ENCODE measurements around the gene CELA3B. TPM values are rescaled to one million over a fixed set of nuclear protein-coding genes. Genes with fewer than 3 reads are reported as not detected.

CELA3B gene
- total and polyA plus RNA-seq, 2 of the 13 experiments (the other 11 are each of a cell fraction or from before 2014, with no cell fraction given), result 0.34 TPM; not detected in 1

DNA sequence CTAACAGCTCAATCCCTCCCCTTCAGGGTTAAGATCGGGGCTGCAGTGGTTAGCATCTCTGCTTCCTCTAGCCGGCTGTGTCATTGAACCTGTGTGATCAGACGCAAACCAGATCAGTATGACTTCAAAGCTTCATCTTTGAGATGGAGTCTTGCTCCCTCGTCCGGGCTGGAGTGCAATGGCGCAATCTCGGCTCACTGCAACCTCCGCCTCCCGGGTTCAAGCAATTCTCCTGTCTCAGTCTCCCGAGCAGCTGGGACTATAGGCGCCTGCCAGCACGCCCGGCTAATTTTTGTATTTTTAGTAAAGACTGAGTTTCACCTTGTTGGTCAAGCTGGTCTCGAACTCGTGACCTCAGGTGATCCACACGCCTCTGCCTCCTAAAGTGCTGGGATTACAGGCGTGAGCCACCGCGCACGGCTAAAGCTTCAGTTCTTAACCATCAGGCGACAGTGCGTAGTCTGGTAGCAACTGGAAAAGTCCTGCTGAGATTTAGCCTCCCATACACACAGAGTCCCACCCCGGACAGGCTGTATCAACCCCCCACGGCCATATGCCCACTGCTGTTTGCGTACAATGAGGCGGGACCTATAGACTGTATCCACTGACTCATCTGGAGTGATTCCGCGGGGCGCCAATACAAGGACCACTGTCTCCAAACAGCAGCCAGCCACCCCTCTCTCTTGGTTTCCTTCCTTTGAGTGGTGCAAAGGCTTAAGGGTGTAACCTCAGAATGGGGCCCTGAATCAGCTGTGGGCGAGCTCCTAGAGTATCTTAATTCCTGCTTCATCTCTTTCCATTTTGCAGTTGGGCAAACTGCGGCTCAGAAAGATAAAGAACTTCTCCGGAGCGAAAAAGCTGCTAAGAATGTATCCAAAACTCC lies 47.9 kb downstream of the CELA3B start (continued):
- no peak for TF ChIP-seq THAP7 (CRISPR knock-in tag; IDR thresholded peaks at IDR 0.05)
- TF ChIP-seq, protein P1, sequence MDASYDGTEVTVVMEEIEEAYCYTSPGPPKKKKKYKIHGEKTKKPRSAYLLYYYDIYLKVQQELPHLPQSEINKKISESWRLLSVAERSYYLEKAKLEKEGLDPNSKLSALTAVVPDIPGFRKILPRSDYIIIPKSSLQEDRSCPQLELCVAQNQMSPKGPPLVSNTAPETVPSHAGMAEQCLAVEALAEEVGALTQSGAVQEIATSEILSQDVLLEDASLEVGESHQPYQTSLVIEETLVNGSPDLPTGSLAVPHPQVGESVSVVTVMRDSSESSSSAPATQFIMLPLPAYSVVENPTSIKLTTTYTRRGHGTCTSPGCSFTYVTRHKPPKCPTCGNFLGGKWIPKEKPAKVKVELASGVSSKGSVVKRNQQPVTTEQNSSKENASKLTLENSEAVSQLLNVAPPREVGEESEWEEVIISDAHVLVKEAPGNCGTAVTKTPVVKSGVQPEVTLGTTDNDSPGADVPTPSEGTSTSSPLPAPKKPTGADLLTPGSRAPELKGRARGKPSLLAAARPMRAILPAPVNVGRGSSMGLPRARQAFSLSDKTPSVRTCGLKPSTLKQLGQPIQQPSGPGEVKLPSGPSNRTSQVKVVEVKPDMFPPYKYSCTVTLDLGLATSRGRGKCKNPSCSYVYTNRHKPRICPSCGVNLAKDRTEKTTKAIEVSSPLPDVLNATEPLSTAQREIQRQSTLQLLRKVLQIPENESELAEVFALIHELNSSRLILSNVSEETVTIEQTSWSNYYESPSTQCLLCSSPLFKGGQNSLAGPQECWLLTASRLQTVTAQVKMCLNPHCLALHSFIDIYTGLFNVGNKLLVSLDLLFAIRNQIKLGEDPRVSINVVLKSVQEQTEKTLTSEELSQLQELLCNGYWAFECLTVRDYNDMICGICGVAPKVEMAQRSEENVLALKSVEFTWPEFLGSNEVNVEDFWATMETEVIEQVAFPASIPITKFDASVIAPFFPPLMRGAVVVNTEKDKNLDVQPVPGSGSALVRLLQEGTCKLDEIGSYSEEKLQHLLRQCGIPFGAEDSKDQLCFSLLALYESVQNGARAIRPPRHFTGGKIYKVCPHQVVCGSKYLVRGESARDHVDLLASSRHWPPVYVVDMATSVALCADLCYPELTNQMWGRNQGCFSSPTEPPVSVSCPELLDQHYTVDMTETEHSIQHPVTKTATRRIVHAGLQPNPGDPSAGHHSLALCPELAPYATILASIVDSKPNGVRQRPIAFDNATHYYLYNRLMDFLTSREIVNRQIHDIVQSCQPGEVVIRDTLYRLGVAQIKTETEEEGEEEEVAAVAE (CRISPR knock-in tag; IDR thresholded peaks at IDR 0.05; ENCODE audit: borderline replicate concordance), result no peak
- no peak for TF ChIP-seq ATF4 (CRISPR knock-in tag; IDR thresholded peaks at IDR 0.05)
- TF ChIP-seq HMG20B (CRISPR knock-in tag; conservative IDR thresholded peaks at IDR 0.05), result no peak
- TF ChIP-seq ZBTB1 (CRISPR knock-in tag; IDR thresholded peaks at IDR 0.05; ENCODE audit: borderline replicate concordance), result no peak
- TF ChIP-seq NFKB2 (CRISPR knock-in tag; IDR thresholded peaks at IDR 0.05; ENCODE audit: borderline replicate concordance), result no peak
- TF ChIP-seq HDAC2 (CRISPR knock-in tag; IDR thresholded peaks at IDR 0.05), result peak; percentile 7; the same call in 1 of the 2 replicates
- no peak for TF ChIP-seq DNMT3B (CRISPR knock-in tag; conservative IDR thresholded peaks at IDR 0.05)
- no peak for TF ChIP-seq CREB1 (IDR thresholded peaks at IDR 0.05)
- TF ChIP-seq CREB1 (CRISPR knock-in tag; IDR thresholded peaks at IDR 0.05), result no peak
- TF ChIP-seq, protein P2, sequence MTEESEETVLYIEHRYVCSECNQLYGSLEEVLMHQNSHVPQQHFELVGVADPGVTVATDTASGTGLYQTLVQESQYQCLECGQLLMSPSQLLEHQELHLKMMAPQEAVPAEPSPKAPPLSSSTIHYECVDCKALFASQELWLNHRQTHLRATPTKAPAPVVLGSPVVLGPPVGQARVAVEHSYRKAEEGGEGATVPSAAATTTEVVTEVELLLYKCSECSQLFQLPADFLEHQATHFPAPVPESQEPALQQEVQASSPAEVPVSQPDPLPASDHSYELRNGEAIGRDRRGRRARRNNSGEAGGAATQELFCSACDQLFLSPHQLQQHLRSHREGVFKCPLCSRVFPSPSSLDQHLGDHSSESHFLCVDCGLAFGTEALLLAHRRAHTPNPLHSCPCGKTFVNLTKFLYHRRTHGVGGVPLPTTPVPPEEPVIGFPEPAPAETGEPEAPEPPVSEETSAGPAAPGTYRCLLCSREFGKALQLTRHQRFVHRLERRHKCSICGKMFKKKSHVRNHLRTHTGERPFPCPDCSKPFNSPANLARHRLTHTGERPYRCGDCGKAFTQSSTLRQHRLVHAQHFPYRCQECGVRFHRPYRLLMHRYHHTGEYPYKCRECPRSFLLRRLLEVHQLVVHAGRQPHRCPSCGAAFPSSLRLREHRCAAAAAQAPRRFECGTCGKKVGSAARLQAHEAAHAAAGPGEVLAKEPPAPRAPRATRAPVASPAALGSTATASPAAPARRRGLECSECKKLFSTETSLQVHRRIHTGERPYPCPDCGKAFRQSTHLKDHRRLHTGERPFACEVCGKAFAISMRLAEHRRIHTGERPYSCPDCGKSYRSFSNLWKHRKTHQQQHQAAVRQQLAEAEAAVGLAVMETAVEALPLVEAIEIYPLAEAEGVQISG (CRISPR knock-in tag; IDR thresholded peaks at IDR 0.05), result peak; percentile 75
- TF ChIP-seq ZNF232 (CRISPR knock-in tag; IDR thresholded peaks at IDR 0.05; ENCODE audit: borderline replicate concordance), result peak; percentile 77; the same call in 1 of the 2 replicates
- TF ChIP-seq ZNF432 (CRISPR knock-in tag; IDR thresholded peaks at IDR 0.05; ENCODE audit: borderline replicate concordance), result no peak
- TF ChIP-seq ZNF543 (CRISPR knock-in tag; IDR thresholded peaks at IDR 0.05), result no peak
- TF ChIP-seq, protein P3, sequence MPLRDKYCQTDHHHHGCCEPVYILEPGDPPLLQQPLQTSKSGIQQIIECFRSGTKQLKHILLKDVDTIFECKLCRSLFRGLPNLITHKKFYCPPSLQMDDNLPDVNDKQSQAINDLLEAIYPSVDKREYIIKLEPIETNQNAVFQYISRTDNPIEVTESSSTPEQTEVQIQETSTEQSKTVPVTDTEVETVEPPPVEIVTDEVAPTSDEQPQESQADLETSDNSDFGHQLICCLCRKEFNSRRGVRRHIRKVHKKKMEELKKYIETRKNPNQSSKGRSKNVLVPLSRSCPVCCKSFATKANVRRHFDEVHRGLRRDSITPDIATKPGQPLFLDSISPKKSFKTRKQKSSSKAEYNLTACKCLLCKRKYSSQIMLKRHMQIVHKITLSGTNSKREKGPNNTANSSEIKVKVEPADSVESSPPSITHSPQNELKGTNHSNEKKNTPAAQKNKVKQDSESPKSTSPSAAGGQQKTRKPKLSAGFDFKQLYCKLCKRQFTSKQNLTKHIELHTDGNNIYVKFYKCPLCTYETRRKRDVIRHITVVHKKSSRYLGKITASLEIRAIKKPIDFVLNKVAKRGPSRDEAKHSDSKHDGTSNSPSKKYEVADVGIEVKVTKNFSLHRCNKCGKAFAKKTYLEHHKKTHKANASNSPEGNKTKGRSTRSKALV (CRISPR knock-in tag; IDR thresholded peaks at IDR 0.05), result peak; percentile 86; the same call in 1 of the 2 replicates
- no peak for TF ChIP-seq ZNF556 (CRISPR knock-in tag; IDR thresholded peaks at IDR 0.05; ENCODE audit: borderline replicate concordance)

Measured in HepG2 (cell line).